GM18511 (cell line): ENCODE results near the gene INTS11.

Experiments
- ATAC-seq: cut with Tn5 transposase; IDR thresholded peaks from one replicate; pipeline ENCODE4 v1.9.1; 2021; ENCODE audit warnings: mild to moderate bottlenecking, moderate library complexity; ENCODE audit not compliant: unreplicated experiment

INTS11 gene

GRCh38 chr1:1314678-1315335, 9.7 kb downstream of the INTS11 start:
- ATAC-seq = no peak

- ATAC-seq = no peak
Measured at GRCh38 chr1:1314237-1314586, 10.2 kb downstream of the INTS11 start.

- ATAC-seq = no peak
Measured at GRCh38 chr1:1313500-1314236, 10.8 kb downstream of the INTS11 start.

GRCh38 chr1:1312450-1313314, 11.8 kb downstream of the INTS11 start:
- no peak for ATAC-seq

- ATAC-seq = no peak
Measured at GRCh38 chr1:1311107-1312104, 13.1 kb downstream of the INTS11 start.

GRCh38 chr1:1310476-1311053, 13.9 kb downstream of the INTS11 start:
- no peak for ATAC-seq

- ATAC-seq = no peak
Measured at GRCh38 chr1:1310109-1310385, 14.4 kb downstream of the INTS11 start.

GRCh38 chr1:1309251-1310108, 15.0 kb downstream of the INTS11 start:
- ATAC-seq = no peak

- ATAC-seq = peak; percentile 1
Measured at GRCh38 chr1:1308756-1309250, 15.7 kb downstream of the INTS11 start.

GRCh38 chr1:1307923-1308755, 16.3 kb downstream of the INTS11 start, which contains the start of the genes ACAP3 and PUSL1:
ACAP3 (minus strand) TSS chr1:1307930; CDS start chr1:1307815, 115 bp downstream.
PUSL1 (plus strand) TSS chr1:1308597; CDS start chr1:1308644, 47 bp downstream.
- ATAC-seq = peak; percentile 65

- ATAC-seq = peak; percentile 7
Measured at GRCh38 chr1:1307261-1307922, 17.1 kb downstream of the INTS11 start.

- ATAC-seq = no peak
Measured at GRCh38 chr1:1306661-1307260, 17.7 kb downstream of the INTS11 start.

GRCh38 chr1:1306070-1306660, 18.3 kb downstream of the INTS11 start:
- ATAC-seq = no peak

GRCh38 chr1:1305300-1306069, 19.0 kb downstream of the INTS11 start:
- peak; percentile 38 for ATAC-seq

GRCh38 chr1:1304331-1305299, 19.8 kb downstream of the INTS11 start:
- ATAC-seq = no peak
